ENCODE data around the gene ADAMTS17.
A peak's percentile ranks its signal among the peaks of the same experiment; 100 is the strongest.

The ADAMTS17 gene

GRCh38 chr15:100201376-100202280, 140.1 kb downstream of the ADAMTS17 start:
- DNase-seq (ENCODE audit: low read depth in 2 of 2) = peak; percentile 3 to 37

GRCh38 chr15:100200287-100200880, 141.4 kb downstream of the ADAMTS17 start:
- no peak for DNase-seq (ENCODE audit: low read depth in 2 of 2)

GRCh38 chr15:100199711-100200286, 142.0 kb downstream of the ADAMTS17 start:
- DNase-seq (ENCODE audit: low read depth in 2 of 2) = no peak

- no peak for DNase-seq (ENCODE audit: low read depth in 2 of 2)
These were observed 143.3 kb downstream of the ADAMTS17 start for GRCh38 chr15:100198442-100198841.

GRCh38 chr15:100196326-100197058, 145.3 kb downstream of the ADAMTS17 start:
- no peak for DNase-seq (ENCODE audit: low read depth in 2 of 2)

GRCh38 chr15:100194996-100195395, 146.8 kb downstream of the ADAMTS17 start:
- DNase-seq (ENCODE audit: low read depth in 2 of 2) = no peak

GRCh38 chr15:100193277-100193860, 148.4 kb downstream of the ADAMTS17 start:
- no peak for DNase-seq (ENCODE audit: low read depth in 2 of 2)

GRCh38 chr15:100192097-100193080, 149.4 kb downstream of the ADAMTS17 start:
- no peak for DNase-seq (ENCODE audit: low read depth in 2 of 2)

- no peak for DNase-seq (ENCODE audit: low read depth in 2 of 2)
These were observed 150.6 kb downstream of the ADAMTS17 start for GRCh38 chr15:100191161-100191560.

- DNase-seq (ENCODE audit: low read depth in 2 of 2) = no peak
These were observed 151.1 kb downstream of the ADAMTS17 start for GRCh38 chr15:100190675-100191074.

GRCh38 chr15:100189849-100190248, 151.9 kb downstream of the ADAMTS17 start:
- DNase-seq (ENCODE audit: low read depth in 2 of 2) = no peak

GRCh38 chr15:100189319-100189718, 152.5 kb downstream of the ADAMTS17 start:
- DNase-seq (ENCODE audit: low read depth in 2 of 2) = no peak

- no peak for DNase-seq (ENCODE audit: low read depth in 2 of 2)
These were observed 154.1 kb downstream of the ADAMTS17 start for GRCh38 chr15:100187677-100188076.

GRCh38 chr15:100186960-100187359, 154.8 kb downstream of the ADAMTS17 start:
- no peak for DNase-seq (ENCODE audit: low read depth in 2 of 2)

GRCh38 chr15:100186366-100186765, 155.4 kb downstream of the ADAMTS17 start:
- no peak for DNase-seq (ENCODE audit: low read depth in 2 of 2)

- DNase-seq (ENCODE audit: low read depth in 2 of 2) = no peak
These were observed 157.8 kb downstream of the ADAMTS17 start for GRCh38 chr15:100183921-100184495.

- no peak for DNase-seq (ENCODE audit: low read depth in 2 of 2)
These were observed 160.9 kb downstream of the ADAMTS17 start for GRCh38 chr15:100180921-100181320.

- no peak for DNase-seq (ENCODE audit: low read depth in 2 of 2)
These were observed 166.2 kb downstream of the ADAMTS17 start for GRCh38 chr15:100175406-100176114.

- DNase-seq (ENCODE audit: low read depth in 2 of 2) = no peak
These were observed 166.9 kb downstream of the ADAMTS17 start for GRCh38 chr15:100174904-100175275.
